OCI-LY3 (cell line): Measurements from ENCODE around the gene RBP4.

Experiments
- H2AFZ ChIP-seq: fragments of 200-600, 300-600 bp; shearing (Covaris generic); 2 replicates; pipeline ENCODE4 v1.6.0; 2014; ENCODE audit warnings: antibody characterized with exemption, low read depth, low read length
- H3K27ac ChIP-seq: fragments of 200-600, 300-600 bp; sonication (generic); 2 replicates; pipeline ENCODE4 v1.5.1; 2014; ENCODE audit warnings: mild to moderate bottlenecking, low read length, moderate library complexity, mixed read lengths
- H3K27me3 ChIP-seq: fragments of 200-600, 300-600 bp; sonication (generic); 2 replicates; pipeline ENCODE4 v1.6.1; 2014; ENCODE audit warnings: low read depth, low read length, mixed read lengths
- H3K36me3 ChIP-seq: fragments of 200-600, 300-600 bp; sonication (generic); replicated peaks from 2 replicates; pipeline ENCODE3; 2014; ENCODE audit warnings: low read depth, low read length, mixed read lengths
- H3K4me1 ChIP-seq: fragments of 300-600, 200-600 bp; sonication (generic); 2 replicates; pipeline ENCODE4 v1.6.1; 2014; ENCODE audit warnings: low read length, mixed read lengths
- H3K4me2 ChIP-seq: fragments of 200-600, 300-600 bp; sonication (generic); 2 replicates; pipeline ENCODE4 v1.6.1; 2014; ENCODE audit warnings: low read length, mixed read lengths
- H3K4me3 ChIP-seq: fragments of 300-600, 200-600 bp; sonication (generic); 2 replicates; pipeline ENCODE4 v1.5.1; 2014; ENCODE audit warnings: antibody characterized with exemption, mild to moderate bottlenecking, low read length, moderate library complexity
- H3K79me2 ChIP-seq: fragments of 300-600, 200-600 bp; shearing (Covaris generic); 2 replicates; pipeline ENCODE4 v1.6.1; 2014; ENCODE audit warnings: mild to moderate bottlenecking, low read length, mixed read lengths
- H3K9ac ChIP-seq: fragments of 300-600, 200-600 bp; shearing (Covaris generic); 2 replicates; pipeline ENCODE4 v1.6.0; 2014; ENCODE audit warnings: mild to moderate bottlenecking, low read length, moderate library complexity
- H3K9me3 ChIP-seq: fragments of 200-600, 300-600 bp; shearing (Covaris generic); 2 replicates; pipeline ENCODE4 v1.6.1; 2014; ENCODE audit warnings: low read length, mixed read lengths; ENCODE audit not compliant: insufficient read depth
- H4K20me1 ChIP-seq: fragments of 200-600, 300-600 bp; sonication (generic); 2 replicates; pipeline ENCODE4 v1.6.1; 2016; ENCODE audit warnings: low read length, mixed read lengths; ENCODE audit not compliant: insufficient read depth
- EZH2phosphoT487 ChIP-seq: fragments of 200-600 bp; shearing (Covaris generic); IDR thresholded peaks from 2 replicates; pipeline ENCODE4 v1.6.1; 2018; ENCODE audit warnings: antibody characterized with exemption, mixed run types, low read depth
- TF ChIP-seq, protein P1 (sequence below): fragments of 200-600, 300-600 bp; sonication (generic); IDR thresholded peaks from 2 replicates; pipeline ENCODE4 v1.5.1; 2014; ENCODE audit warnings: antibody characterized with exemption, low read length, low read depth

The RBP4 gene

DNA sequence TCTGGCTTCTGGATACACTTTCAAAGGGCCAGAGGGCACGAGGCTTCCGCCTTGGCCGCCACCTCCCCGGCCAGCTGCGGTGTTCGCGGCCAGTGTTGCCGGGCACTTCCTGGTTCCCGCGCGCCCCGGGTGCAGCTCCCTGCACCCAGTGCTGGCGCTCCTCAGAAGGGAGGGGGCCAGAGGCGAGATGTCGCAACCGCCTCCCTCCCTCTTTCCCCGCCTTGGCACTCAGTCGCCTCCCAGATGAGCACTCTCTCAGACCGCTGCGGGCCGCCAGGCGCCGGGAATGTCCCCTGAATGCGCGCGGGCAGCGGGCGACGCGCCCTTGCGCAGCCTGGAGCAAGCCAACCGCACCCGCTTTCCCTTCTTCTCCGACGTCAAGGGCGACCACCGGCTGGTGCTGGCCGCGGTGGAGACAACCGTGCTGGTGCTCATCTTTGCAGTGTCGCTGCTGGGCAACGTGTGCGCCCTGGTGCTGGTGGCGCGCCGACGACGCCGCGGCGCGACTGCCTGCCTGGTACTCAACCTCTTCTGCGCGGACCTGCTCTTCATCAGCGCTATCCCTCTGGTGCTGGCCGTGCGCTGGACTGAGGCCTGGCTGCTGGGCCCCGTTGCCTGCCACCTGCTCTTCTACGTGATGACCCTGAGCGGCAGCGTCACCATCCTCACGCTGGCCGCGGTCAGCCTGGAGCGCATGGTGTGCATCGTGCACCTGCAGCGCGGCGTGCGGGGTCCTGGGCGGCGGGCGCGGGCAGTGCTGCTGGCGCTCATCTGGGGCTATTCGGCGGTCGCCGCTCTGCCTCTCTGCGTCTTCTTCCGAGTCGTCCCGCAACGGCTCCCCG lies 34.4 kb downstream of the RBP4 start, which contains the start of gene FFAR4:
Gene FFAR4, plus strand, starts transcription at position 231 of the 842 bp plus-strand sequence. Its CDS starts 56 bp downstream, at position 287.
- Histone ChIP-seq H3K79me2 (no peaks in the 10 kb centered on the region), H3K4me1 (no peaks in the 10 kb centered on the region), H3K36me3 (no peaks in the 10 kb centered on the region), H3K9me3 (no peaks in the 10 kb centered on the region), H3K27me3 (no peaks in the 10 kb centered on the region), H3K9ac (no peak within 1 kb of the TSS), H3K4me2 (no peak within 1 kb of the TSS), H2AFZ (no peak within 1 kb of the TSS), H4K20me1 (no peaks in the 10 kb centered on the region), H3K27ac (no peak within 1 kb of the TSS), H3K4me3 (no peak within 1 kb of the TSS)
- TF ChIP-seq, protein P1, sequence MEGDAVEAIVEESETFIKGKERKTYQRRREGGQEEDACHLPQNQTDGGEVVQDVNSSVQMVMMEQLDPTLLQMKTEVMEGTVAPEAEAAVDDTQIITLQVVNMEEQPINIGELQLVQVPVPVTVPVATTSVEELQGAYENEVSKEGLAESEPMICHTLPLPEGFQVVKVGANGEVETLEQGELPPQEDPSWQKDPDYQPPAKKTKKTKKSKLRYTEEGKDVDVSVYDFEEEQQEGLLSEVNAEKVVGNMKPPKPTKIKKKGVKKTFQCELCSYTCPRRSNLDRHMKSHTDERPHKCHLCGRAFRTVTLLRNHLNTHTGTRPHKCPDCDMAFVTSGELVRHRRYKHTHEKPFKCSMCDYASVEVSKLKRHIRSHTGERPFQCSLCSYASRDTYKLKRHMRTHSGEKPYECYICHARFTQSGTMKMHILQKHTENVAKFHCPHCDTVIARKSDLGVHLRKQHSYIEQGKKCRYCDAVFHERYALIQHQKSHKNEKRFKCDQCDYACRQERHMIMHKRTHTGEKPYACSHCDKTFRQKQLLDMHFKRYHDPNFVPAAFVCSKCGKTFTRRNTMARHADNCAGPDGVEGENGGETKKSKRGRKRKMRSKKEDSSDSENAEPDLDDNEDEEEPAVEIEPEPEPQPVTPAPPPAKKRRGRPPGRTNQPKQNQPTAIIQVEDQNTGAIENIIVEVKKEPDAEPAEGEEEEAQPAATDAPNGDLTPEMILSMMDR: no peak
- no peak for TF ChIP-seq EZH2phosphoT487

DNA sequence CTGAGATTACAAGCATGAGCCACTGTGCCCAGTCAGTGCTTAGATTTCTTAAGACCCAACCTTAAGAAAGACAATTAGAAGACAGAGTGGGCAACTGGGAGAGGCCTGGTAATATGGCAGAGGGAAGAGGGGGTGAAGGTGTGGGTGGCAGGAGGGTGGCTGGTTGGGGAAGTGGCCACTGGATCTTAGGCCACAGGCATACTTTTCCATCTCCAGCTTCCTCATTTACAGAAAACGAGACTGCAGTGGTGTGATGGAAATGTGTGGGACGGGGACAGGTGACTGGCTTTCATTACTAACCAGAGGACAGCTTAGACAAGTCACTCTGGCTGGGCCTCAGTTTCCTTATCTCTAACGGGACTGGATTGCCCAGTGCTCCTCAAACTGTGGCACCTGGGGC lies 35.6 kb downstream of the RBP4 start:
- H3K4me1 ChIP-seq: no peaks in the 10 kb centered on the region
- no peak overlapping the region for H3K27ac ChIP-seq
- no peaks in the 10 kb centered on the region for H3K36me3 ChIP-seq
- TF ChIP-seq, protein P1: no peak
- TF ChIP-seq EZH2phosphoT487: no peak
- H3K9ac ChIP-seq: no peak overlapping the region
- no peak overlapping the region for H3K4me3 ChIP-seq
- H3K27me3 ChIP-seq: no peaks in the 10 kb centered on the region
- no peak overlapping the region for H2AFZ ChIP-seq
- no peak overlapping the region for H3K4me2 ChIP-seq
- H4K20me1 ChIP-seq: no peaks in the 10 kb centered on the region
- no peaks in the 10 kb centered on the region for H3K9me3 ChIP-seq
- H3K79me2 ChIP-seq: no peaks in the 10 kb centered on the region

DNA sequence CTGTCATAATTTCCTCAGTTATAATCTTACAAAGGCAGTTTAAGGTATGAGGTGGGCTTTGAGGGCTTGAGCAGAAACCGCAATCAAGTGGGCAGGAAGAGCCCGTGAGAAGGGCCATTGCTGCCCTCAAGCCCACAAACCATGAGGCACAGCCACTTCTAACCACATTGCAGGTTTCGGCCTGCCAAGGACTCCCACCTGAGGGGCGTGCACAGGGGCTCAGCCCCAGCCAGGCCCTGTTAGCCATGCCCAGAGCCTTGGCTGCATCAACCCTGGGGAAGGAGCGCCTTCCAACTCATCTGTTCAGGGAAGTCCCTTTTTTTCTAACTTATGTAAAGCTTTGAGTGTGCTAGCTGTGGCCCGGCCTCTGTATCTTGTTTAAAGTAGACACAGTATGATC lies 40.5 kb downstream of the RBP4 start:
- TF ChIP-seq, protein P1: no peak
- TF ChIP-seq EZH2phosphoT487: no peak
- H4K20me1 ChIP-seq: no peaks in the 10 kb centered on the region
- no peaks in the 10 kb centered on the region for H3K27me3 ChIP-seq
- H3K79me2 ChIP-seq: no peaks in the 10 kb centered on the region
- H2AFZ ChIP-seq: no peak overlapping the region
- no peak overlapping the region for H3K4me3 ChIP-seq
- no peak overlapping the region for H3K27ac ChIP-seq
- H3K9me3 ChIP-seq: no peaks in the 10 kb centered on the region
- H3K36me3 ChIP-seq: no peaks in the 10 kb centered on the region
- no peak overlapping the region for H3K9ac ChIP-seq
- no peaks in the 10 kb centered on the region for H3K4me1 ChIP-seq
- no peak overlapping the region for H3K4me2 ChIP-seq

DNA sequence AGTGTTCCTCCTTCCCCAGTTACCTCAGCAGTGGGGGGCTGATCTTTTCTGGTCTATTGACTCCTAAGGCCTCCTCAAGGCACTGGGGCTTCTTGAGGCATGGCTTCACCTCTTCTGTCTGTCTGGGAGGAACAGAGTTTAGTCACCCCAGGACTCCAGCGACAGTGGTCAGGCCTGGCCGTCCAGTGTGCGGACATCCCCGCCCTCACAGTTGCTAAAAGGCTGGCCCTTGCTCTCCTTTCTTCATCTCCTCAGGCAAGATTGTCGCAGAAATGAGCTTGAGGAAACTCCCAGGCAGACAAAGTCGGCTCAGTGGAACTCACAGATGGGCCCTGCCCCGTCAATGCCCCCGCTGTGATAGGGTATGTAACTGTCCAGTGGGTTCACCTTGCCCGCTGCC lies 41.5 kb downstream of the RBP4 start:
- TF ChIP-seq EZH2phosphoT487: no peak
- TF ChIP-seq, protein P1: no peak
- Histone ChIP-seq H3K27me3 (no peaks in the 10 kb centered on the region), H3K9ac (no peak overlapping the region), H3K36me3 (no peaks in the 10 kb centered on the region), H3K27ac (no peak overlapping the region), H3K9me3 (no peaks in the 10 kb centered on the region), H3K4me1 (no peaks in the 10 kb centered on the region), H2AFZ (no peak overlapping the region), H3K4me2 (no peak overlapping the region), H3K4me3 (no peak overlapping the region), H3K79me2 (no peaks in the 10 kb centered on the region), H4K20me1 (no peaks in the 10 kb centered on the region)
